Esophagus (tissue), 2 donors: ENCODE measurements around the gene SAMD11. TPM values are rescaled to one million over a fixed set of nuclear protein-coding genes. Genes with fewer than 3 reads are reported as not detected.

ENCODE experiments used
- H3K27ac ChIP-seq, 2 donors: one replicate each; pipeline ENCODE4 v1.5.1; 2013; ENCODE audit warnings: low read depth in 2 of 2, mild to moderate bottlenecking in 2 of 2, inconsistent platforms in 1 of 2, low read length in 1 of 2, moderate library complexity in 1 of 2
- H3K27me3 ChIP-seq, 2 donors: one replicate each; pipeline ENCODE4 v1.6.1; 2013; ENCODE audit warnings: low read length in 2 of 2, control low read depth in 1 of 2, mild to moderate bottlenecking in 1 of 2; ENCODE audit not compliant: insufficient read depth in 2 of 2, control insufficient read depth in 1 of 2
- H3K36me3 ChIP-seq, 2 donors: one replicate each; pipeline ENCODE4 v1.6.1; 2013; ENCODE audit warnings: low read length in 1 of 2; ENCODE audit not compliant: control insufficient read depth in 2 of 2, insufficient read depth in 2 of 2
- H3K4me1 ChIP-seq, 2 donors: one replicate each; pipeline ENCODE4 v1.6.1; 2013; ENCODE audit warnings: low read length in 1 of 2; ENCODE audit not compliant: control insufficient read depth in 2 of 2, insufficient read depth in 2 of 2
- H3K4me3 ChIP-seq, 2 donors: one replicate each; pipeline ENCODE4 v1.5.1; 2013; ENCODE audit warnings: low read length in 2 of 2, mild to moderate bottlenecking in 2 of 2, low read depth in 1 of 2, moderate library complexity in 1 of 2
- H3K9me3 ChIP-seq, 2 donors: one replicate each; pipeline ENCODE4 v1.6.1; 2013; ENCODE audit warnings: mild to moderate bottlenecking in 2 of 2, low read depth in 1 of 2, low read length in 1 of 2, moderate library complexity in 1 of 2; ENCODE audit not compliant: control insufficient read depth in 2 of 2, insufficient read depth in 1 of 2
- WGBS, 2 donors: extraction: QIAGEN DNeasy Blood & Tissue Kit; methylation state at CpG; one replicate each; pipeline ENCODE4 v1.1.7; 2013; 5-methylcytosine and 5-hydroxymethylcytosine counted together
- polyA plus RNA-seq, 2 donors: library from polyadenylated mRNA; stranded (reverse); fragments of 200-250 nt; gene quantifications; one replicate each; pipeline ENCODE4 v1.2.3, GENCODE V29; 2013
- donor health status: healthy with polysubstance abuse.
- donor health status: Bipolar disorder and iron deficiency.

The SAMD11 gene
- polyA plus RNA-seq, 2 donors = 0.68 to 1.5 TPM

DNA sequence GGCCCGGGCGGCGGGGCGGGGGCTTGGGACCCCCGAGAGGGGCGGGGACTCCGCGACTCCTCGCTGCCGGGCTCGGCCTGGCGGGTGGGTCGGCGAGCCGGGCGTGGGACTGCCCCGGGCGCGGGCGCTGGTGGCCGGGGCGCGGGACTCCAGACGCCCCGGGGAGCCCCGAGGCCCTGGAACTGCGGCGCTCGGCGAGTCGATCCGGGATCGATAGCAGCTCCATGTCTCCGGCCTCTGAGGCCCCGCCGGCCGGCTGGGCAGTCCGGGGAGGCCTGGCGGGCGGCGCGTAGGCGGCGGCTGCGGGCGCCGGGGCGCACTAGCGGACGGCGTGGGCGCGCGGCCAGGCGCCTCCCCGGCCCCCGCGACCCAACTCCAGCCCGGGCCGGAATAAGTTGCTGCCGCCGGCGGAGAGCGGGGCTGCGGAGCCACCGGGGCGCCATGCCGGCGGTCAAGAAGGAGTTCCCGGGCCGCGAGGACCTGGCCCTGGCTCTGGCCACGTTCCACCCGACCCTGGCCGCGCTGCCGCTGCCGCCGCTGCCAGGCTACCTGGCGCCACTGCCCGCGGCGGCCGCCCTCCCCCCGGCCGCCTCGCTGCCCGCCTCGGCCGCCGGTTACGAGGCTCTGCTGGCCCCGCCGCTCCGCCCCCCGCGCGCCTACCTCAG, 400 bp downstream of the SAMD11 start:
- H3K27ac ChIP-seq = no peak overlapping the region
- H3K4me3 ChIP-seq = peak overlapping the region; percentile 42 to 52
- peaks cover 0 to 3% of the 10 kb centered on the region in 2 donors for H3K9me3 ChIP-seq
- WGBS, 2 donors = 1% methylated on average over 41 to 98 of the region's 98 CpGs
- peaks cover 0 to 38% of the 10 kb centered on the region in 2 donors for H3K27me3 ChIP-seq
- H3K4me1 ChIP-seq = peaks cover 16 to 34% of the 10 kb centered on the region in 2 donors
- H3K36me3 ChIP-seq = no peaks in the 10 kb centered on the region

DNA sequence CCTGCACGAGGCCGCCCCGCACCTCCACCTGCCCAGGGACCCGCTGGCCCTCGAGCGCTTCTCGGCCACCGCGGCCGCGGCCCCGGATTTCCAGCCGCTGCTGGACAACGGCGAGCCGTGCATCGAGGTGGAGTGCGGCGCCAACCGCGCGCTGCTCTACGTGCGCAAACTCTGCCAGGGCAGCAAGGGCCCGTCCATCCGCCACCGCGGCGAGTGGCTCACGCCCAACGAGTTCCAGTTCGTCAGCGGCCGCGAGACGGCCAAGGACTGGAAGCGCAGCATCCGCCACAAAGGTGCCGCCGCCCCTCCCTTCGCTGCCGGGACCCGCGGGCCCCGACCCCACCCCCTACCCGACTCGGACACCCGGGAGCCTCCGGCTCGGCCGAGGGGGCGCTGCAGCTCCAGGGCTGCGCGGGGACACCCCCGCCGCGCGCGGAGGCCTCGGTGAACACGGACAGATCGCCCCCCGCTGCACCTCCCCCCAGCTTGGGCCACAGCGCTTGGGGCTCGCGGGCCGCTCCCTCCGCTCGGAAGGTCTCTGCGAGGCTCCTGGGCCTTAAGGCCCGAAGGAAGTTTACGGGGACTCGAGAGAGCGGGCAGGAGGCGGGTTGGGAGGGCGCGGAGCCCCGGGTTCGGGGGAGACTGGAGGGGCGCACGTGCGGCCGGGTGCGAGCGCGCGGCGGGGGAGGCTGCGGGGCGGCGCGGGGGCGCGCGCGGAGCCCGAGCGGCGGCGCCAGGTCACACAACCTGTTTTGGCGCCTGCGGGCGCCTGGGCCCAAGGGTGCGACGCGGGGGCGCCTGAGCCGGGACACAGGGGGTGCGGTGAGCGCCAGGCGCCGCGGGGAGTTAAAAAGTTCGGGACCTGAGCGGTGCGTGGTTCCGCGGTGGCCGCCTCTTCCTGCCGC, 1.2 kb downstream of the SAMD11 start:
- H3K27me3 ChIP-seq = peaks cover 0 to 34% of the 10 kb centered on the region in 2 donors
- peaks cover 16 to 33% of the 10 kb centered on the region in 2 donors for H3K4me1 ChIP-seq
- no peak overlapping the region for H3K27ac ChIP-seq
- peaks cover 0 to 3% of the 10 kb centered on the region in 2 donors for H3K9me3 ChIP-seq
- H3K36me3 ChIP-seq = no peaks in the 10 kb centered on the region
- 1% methylated on average over 80 to 119 of the region's 120 CpGs for WGBS, 2 donors
- H3K4me3 ChIP-seq = peak overlapping the region; percentile 42 to 52

DNA sequence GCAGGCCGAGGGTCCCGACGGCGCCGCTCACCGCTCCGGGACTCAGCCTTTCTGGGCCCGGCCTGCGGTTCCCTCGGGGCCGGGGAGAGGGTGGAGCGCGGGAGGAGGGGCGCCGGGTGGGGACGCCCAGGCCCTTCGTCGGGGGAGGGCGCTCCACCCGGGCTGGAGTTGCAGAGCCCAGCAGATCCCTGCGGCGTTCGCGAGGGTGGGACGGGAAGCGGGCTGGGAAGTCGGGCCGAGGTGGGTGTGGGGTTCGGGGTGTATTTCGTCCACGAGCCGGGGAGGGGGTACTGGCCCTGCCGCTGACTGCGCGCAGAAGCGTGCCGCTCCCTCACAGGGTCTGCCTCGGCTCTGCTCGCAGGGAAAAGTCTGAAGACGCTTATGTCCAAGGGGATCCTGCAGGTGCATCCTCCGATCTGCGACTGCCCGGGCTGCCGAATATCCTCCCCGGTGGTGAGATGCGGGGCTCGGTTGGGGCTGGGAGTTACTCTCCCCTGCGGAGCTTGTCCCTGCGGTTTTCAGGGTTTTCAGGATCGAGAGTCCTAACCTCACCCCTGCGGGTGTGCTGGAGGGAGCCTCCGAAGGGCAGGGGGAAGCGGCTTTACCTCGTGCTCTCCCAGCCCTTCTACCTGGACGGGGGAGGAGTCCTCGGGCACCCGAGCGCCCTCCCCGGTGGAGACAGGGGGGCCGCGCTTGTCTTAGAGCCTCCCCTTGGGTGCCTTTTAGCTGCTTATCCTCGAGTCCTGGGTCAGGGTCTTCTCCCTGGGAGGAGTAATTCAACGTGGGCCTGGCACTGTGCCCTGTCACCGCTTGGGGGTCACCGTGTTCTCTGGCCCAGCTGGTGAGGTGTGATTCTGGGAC, 2.1 kb downstream of the SAMD11 start:
- H3K4me3 ChIP-seq = peak overlapping the region in 1 of 2 donors; percentile 52

DNA sequence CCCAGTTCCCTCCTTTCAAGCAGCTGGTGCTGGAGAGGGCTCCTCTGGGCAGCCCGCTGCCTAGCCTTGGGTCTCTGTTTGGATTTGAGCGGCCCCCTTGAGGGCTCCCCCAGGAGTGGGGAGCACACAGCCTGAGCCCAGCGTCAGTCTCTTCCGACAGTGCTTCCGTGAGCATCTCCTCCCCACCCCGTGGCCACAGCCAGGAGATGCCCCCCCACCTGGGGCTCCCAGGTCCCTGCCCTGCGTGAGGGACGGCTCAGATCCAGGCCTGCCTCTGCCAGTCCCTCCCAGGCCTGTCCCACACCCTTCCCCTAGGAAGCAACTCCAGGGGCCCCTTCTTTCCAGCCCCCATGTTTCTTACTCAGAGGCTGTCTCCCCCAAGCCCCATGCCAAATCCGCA, 3.5 kb downstream of the SAMD11 start:
- Histone ChIP-seq H3K27me3 (peaks cover 0 to 30% of the 10 kb centered on the region in 2 donors), H3K9me3 (no peaks in the 10 kb centered on the region), H3K36me3 (no peaks in the 10 kb centered on the region), H3K27ac (no peak overlapping the region), H3K4me1 (peaks cover 5 to 16% of the 10 kb centered on the region in 2 donors), H3K4me3 (no peak overlapping the region)
- 38 to 39% methylated on average over 9 of the region's 9 CpGs for WGBS, 2 donors

More for the DNA sequence above, 2.1 kb downstream of the SAMD11 start:
- Histone ChIP-seq H3K9me3 (peaks cover 0 to 3% of the 10 kb centered on the region in 2 donors), H3K4me1 (peaks cover 10 to 24% of the 10 kb centered on the region in 2 donors), H3K36me3 (no peaks in the 10 kb centered on the region), H3K27ac (no peak overlapping the region), H3K27me3 (peaks cover 0 to 30% of the 10 kb centered on the region in 2 donors)
- 4 to 5% methylated on average over 55 to 65 of the region's 65 CpGs for WGBS, 2 donors

DNA sequence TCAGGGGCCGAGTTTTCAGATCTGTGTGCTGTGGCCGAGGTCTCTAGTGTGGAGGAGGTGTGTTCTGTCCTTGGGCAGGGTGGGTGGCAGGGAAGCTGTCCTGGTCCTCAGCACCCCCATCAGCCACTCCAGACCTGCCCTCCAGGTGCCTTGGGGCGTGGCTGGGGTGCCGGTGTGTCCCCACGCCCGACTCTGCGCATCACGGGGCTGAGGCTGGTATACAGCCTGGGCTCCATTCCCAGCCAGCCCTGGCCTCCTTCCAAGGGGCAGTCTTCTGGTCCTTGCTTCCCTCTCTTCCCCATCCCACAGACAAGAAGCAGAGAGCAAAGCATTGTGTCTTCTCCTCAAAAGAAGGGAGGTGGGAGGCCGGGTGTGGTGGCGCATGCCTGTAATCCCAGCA, 4.0 kb downstream of the SAMD11 start:
- peaks cover 5 to 16% of the 10 kb centered on the region in 2 donors for H3K4me1 ChIP-seq
- no peaks in the 10 kb centered on the region for H3K36me3 ChIP-seq
- H3K4me3 ChIP-seq = no peak overlapping the region
- no peaks in the 10 kb centered on the region for H3K9me3 ChIP-seq
- 35 to 48% methylated on average over 8 to 10 of the region's 10 CpGs for WGBS, 2 donors
- no peak overlapping the region for H3K27ac ChIP-seq
- H3K27me3 ChIP-seq = peaks cover 0 to 30% of the 10 kb centered on the region in 2 donors

DNA sequence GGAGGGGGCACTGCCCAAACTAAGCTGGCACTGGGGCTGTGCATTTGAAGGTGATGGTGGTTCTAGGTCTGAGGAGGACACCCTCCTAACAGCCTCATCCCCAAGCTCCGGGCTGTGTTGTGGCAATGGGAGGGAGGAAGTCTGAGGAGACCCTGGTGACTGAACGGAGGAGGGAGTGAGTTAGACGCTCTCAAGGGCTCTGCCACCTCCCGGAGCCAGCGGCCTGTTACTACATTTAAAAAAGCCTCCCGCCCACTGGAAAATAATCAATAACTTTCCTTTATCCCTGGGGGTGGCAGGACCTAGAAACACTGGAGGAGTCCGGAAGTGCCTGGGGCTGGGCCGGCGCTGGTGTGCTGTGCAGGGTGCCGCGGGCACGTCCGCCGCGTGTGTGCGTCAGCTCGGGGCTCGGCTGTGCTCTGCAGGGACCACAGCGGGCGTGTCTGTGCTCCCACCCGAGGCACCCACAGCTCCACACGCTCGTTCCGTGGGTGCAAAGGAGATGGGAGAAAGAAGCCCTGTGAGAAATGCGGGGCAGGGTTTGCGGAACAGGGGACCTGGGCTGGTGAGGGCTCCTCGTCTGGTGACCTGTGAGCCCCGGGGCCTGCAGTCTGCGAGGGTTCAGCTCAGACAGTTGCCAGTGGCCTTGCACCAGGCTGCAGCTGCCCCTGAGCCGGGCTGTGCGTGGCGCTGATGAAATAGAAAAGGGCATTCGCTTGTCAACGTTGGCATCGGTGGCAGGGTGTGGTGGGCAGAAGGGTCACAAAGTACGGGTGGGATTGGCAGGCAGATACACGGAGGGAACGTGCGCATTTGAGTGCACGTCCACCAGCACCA, 5.3 kb downstream of the SAMD11 start:
- H3K27me3 ChIP-seq = peaks cover 0 to 28% of the 10 kb centered on the region in 2 donors
- H3K9me3 ChIP-seq = no peaks in the 10 kb centered on the region
- 47 to 52% methylated on average over 40 of the region's 40 CpGs for WGBS, 2 donors
- peaks cover 5 to 12% of the 10 kb centered on the region in 2 donors for H3K4me1 ChIP-seq
- H3K36me3 ChIP-seq = no peaks in the 10 kb centered on the region
- no peak overlapping the region for H3K27ac ChIP-seq
- no peak overlapping the region for H3K4me3 ChIP-seq

DNA sequence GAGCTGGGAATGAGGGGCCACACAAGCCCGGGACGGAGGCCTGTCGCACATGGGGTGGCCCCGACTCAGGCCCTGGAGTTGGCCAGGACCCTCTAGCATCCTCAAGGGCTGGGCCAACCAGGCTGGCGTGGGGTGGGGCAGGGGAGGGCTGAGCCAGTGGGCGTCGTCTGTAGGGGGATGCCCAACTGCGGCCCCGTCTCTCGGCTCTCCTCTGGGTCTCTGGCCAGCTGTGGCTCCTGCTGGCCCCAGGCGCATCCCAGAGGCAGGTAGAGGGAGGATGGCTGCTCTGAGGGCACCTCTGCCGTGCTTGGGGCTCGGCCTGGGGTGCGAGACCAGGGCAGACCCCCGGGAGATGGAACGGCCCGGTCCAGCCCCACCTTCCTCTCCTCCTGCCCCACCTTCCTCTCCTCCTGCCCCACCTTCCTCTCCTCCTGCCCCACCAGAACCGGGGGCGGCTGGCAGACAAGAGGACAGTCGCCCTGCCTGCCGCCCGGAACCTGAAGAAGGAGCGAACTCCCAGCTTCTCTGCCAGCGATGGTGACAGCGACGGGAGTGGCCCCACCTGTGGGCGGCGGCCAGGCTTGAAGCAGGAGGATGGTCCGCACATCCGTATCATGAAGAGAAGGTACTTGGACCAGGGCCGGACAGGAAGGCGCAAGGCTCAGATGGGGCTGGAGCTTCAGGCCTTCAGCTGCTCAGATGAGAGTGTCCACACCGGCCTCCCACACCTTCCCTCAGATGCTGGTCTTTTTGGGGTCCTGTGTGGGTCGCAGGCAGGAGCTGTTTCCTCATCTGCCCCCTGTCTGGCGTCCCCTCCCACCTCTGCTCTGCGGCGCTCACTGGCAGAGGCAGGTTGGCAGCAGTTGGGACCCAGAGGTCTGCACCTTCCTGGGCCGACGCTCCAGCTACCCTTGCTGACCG, 6.2 kb downstream of the SAMD11 start:
- peaks cover 0 to 21% of the 10 kb centered on the region in 2 donors for H3K27me3 ChIP-seq
- no peaks in the 10 kb centered on the region for H3K36me3 ChIP-seq
- no peaks in the 10 kb centered on the region for H3K9me3 ChIP-seq
- H3K4me3 ChIP-seq = no peak overlapping the region
- H3K4me1 ChIP-seq = peaks cover under 1 to 13% of the 10 kb centered on the region in 2 donors
- no peak overlapping the region for H3K27ac ChIP-seq
- 66 to 67% methylated on average over 38 to 40 of the region's 40 CpGs for WGBS, 2 donors

DNA sequence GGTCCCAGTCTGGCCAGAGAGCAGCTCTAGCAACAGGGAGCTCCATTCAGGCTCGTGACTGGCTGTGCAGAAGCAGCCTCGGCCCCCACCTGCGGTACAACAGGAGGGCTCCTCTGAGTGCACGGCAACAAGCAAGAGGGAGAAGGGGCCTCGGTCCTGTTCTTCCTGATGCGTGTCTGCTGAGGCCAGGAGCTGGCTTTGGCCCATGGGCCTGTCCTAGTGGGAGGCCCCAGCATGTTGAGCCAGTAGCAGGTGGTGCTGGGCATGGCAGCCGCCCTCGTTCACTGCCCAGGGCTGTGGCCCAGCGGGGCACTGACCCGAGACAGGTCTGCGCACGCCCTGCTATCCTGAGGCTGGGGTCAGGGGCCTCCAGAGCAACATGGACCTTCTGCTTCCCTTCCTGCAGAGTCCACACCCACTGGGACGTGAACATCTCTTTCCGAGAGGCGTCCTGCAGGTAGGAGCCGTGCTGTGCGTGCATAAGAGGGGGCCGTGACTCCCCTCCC, 7.0 kb downstream of the SAMD11 start:
- Histone ChIP-seq H3K27ac (no peak overlapping the region), H3K9me3 (no peaks in the 10 kb centered on the region), H3K4me3 (no peak overlapping the region), H3K4me1 (peaks cover 0 to 18% of the 10 kb centered on the region in 2 donors), H3K27me3 (peaks cover 0 to 22% of the 10 kb centered on the region in 2 donors), H3K36me3 (no peaks in the 10 kb centered on the region)
- 54 to 61% methylated on average over 17 to 18 of the region's 18 CpGs for WGBS, 2 donors
